Measurements from ENCODE around the gene HSCB.
"Not testable (repeated sequence)": the region's sequence is repeated elsewhere in the genome, so short reads cannot be mapped to it uniquely, and the experiment has no call there.

HSCB gene

GRCh38 chr22:28715611-28716010 lies 26.2 kb upstream of the HSCB start:
- H3K4me3 ChIP-seq (ENCODE audit: low read length), result no peak overlapping the region
- H3K9ac ChIP-seq (ENCODE audit: low read length), result no peak overlapping the region
- DNase-seq (ENCODE audit: low read depth), result peak; percentile 2
- H3K36me3 ChIP-seq (ENCODE audit: control insufficient read depth, insufficient read depth, low read length, severe bottlenecking), result no peaks in the 10 kb centered on the region
- H3K27me3 ChIP-seq (replicated peaks; ENCODE audit: control insufficient read depth, insufficient read depth, low read length), result no peaks in the 10 kb centered on the region
- H3K9me3 ChIP-seq (ENCODE audit: control insufficient read depth, low read length), result no peaks in the 10 kb centered on the region
- H3K4me1 ChIP-seq (ENCODE audit: control insufficient read depth, insufficient read depth, low read length), result peaks cover 23% of the 10 kb centered on the region

- no peak overlapping the region for H3K4me3 ChIP-seq (ENCODE audit: low read length)
- no peaks in the 10 kb centered on the region for H3K9me3 ChIP-seq (ENCODE audit: control insufficient read depth, low read length)
- no peaks in the 10 kb centered on the region for H3K36me3 ChIP-seq (ENCODE audit: control insufficient read depth, insufficient read depth, low read length, severe bottlenecking)
- no peak overlapping the region for H3K9ac ChIP-seq (ENCODE audit: low read length)
- peaks cover 12% of the 10 kb centered on the region for H3K4me1 ChIP-seq (ENCODE audit: control insufficient read depth, insufficient read depth, low read length)
- peak; percentile 34 for DNase-seq (ENCODE audit: low read depth)
- no peaks in the 10 kb centered on the region for H3K27me3 ChIP-seq (replicated peaks; ENCODE audit: control insufficient read depth, insufficient read depth, low read length)
These were observed 25.2 kb upstream of the HSCB start for GRCh38 chr22:28716686-28717085.

- DNase-seq (ENCODE audit: low read depth), result no peak
- Histone ChIP-seq H3K27me3 (replicated peaks; ENCODE audit: control insufficient read depth, insufficient read depth, low read length) (no peaks in the 10 kb centered on the region), H3K36me3 (ENCODE audit: control insufficient read depth, insufficient read depth, low read length, severe bottlenecking) (no peaks in the 10 kb centered on the region), H3K4me1 (ENCODE audit: control insufficient read depth, insufficient read depth, low read length) (peaks cover under 1% of the 10 kb centered on the region), H3K4me3 (ENCODE audit: low read length) (no peak overlapping the region), H3K9ac (ENCODE audit: low read length) (no peak overlapping the region), H3K9me3 (ENCODE audit: control insufficient read depth, low read length) (no peaks in the 10 kb centered on the region)
These were observed 23.8 kb upstream of the HSCB start for GRCh38 chr22:28718044-28718443.

- Histone ChIP-seq H3K27me3 (replicated peaks; ENCODE audit: control insufficient read depth, insufficient read depth, low read length) (no peaks in the 10 kb centered on the region), H3K9ac (ENCODE audit: low read length) (no peak overlapping the region), H3K4me1 (ENCODE audit: control insufficient read depth, insufficient read depth, low read length) (peaks cover 17% of the 10 kb centered on the region), H3K4me3 (ENCODE audit: low read length) (no peak overlapping the region), H3K9me3 (ENCODE audit: control insufficient read depth, low read length) (no peaks in the 10 kb centered on the region), H3K36me3 (ENCODE audit: control insufficient read depth, insufficient read depth, low read length, severe bottlenecking) (no peaks in the 10 kb centered on the region)
- no peak for DNase-seq (ENCODE audit: low read depth)
These were observed 13.8 kb upstream of the HSCB start for GRCh38 chr22:28728002-28728401.

- Histone ChIP-seq H3K4me1 (ENCODE audit: control insufficient read depth, insufficient read depth, low read length) (peaks cover 17% of the 10 kb centered on the region), H3K9me3 (ENCODE audit: control insufficient read depth, low read length) (no peaks in the 10 kb centered on the region), H3K9ac (ENCODE audit: low read length) (no peak overlapping the region), H3K27me3 (replicated peaks; ENCODE audit: control insufficient read depth, insufficient read depth, low read length) (no peaks in the 10 kb centered on the region), H3K4me3 (ENCODE audit: low read length) (no peak overlapping the region), H3K36me3 (ENCODE audit: control insufficient read depth, insufficient read depth, low read length, severe bottlenecking) (no peaks in the 10 kb centered on the region)
- peak; percentile 56 for DNase-seq (ENCODE audit: low read depth)
These were observed 13.1 kb upstream of the HSCB start for GRCh38 chr22:28728621-28729313.

- no peaks in the 10 kb centered on the region for H3K27me3 ChIP-seq (replicated peaks; ENCODE audit: control insufficient read depth, insufficient read depth, low read length)
- DNase-seq (ENCODE audit: low read depth), result no peak
- peaks cover 17% of the 10 kb centered on the region for H3K4me1 ChIP-seq (ENCODE audit: control insufficient read depth, insufficient read depth, low read length)
- H3K36me3 ChIP-seq (ENCODE audit: control insufficient read depth, insufficient read depth, low read length, severe bottlenecking), result no peaks in the 10 kb centered on the region
- H3K9ac ChIP-seq (ENCODE audit: low read length), result no peak overlapping the region
- no peak overlapping the region for H3K4me3 ChIP-seq (ENCODE audit: low read length)
- no peaks in the 10 kb centered on the region for H3K9me3 ChIP-seq (ENCODE audit: control insufficient read depth, low read length)
These were observed 11.7 kb upstream of the HSCB start for GRCh38 chr22:28730179-28730578.

- Histone ChIP-seq H3K27me3 (replicated peaks; ENCODE audit: control insufficient read depth, insufficient read depth, low read length) (no peaks in the 10 kb centered on the region), H3K9ac (ENCODE audit: low read length) (no peak overlapping the region), H3K36me3 (ENCODE audit: control insufficient read depth, insufficient read depth, low read length, severe bottlenecking) (no peaks in the 10 kb centered on the region), H3K4me3 (ENCODE audit: low read length) (no peak overlapping the region), H3K9me3 (ENCODE audit: control insufficient read depth, low read length) (no peaks in the 10 kb centered on the region), H3K4me1 (ENCODE audit: control insufficient read depth, insufficient read depth, low read length) (peaks cover 3% of the 10 kb centered on the region)
- DNase-seq (ENCODE audit: low read depth), result no peak
These were observed 7.4 kb upstream of the HSCB start for GRCh38 chr22:28734393-28734792.

GRCh38 chr22:28736301-28737155 lies 5.3 kb upstream of the HSCB start:
- Histone ChIP-seq H3K4me1 (ENCODE audit: control insufficient read depth, insufficient read depth, low read length) (peaks cover 3% of the 10 kb centered on the region), H3K9me3 (ENCODE audit: control insufficient read depth, low read length) (no peaks in the 10 kb centered on the region), H3K4me3 (ENCODE audit: low read length) (no peak overlapping the region), H3K9ac (ENCODE audit: low read length) (no peak overlapping the region), H3K36me3 (ENCODE audit: control insufficient read depth, insufficient read depth, low read length, severe bottlenecking) (no peaks in the 10 kb centered on the region), H3K27me3 (replicated peaks; ENCODE audit: control insufficient read depth, insufficient read depth, low read length) (no peaks in the 10 kb centered on the region)
- no peak for DNase-seq (ENCODE audit: low read depth)

GRCh38 chr22:28737701-28738100 lies 4.1 kb upstream of the HSCB start:
- no peak for DNase-seq (ENCODE audit: low read depth)
- Histone ChIP-seq H3K36me3 (ENCODE audit: control insufficient read depth, insufficient read depth, low read length, severe bottlenecking) (no peaks in the 10 kb centered on the region), H3K9ac (ENCODE audit: low read length) (no peak overlapping the region), H3K4me3 (ENCODE audit: low read length) (no peak overlapping the region), H3K4me1 (ENCODE audit: control insufficient read depth, insufficient read depth, low read length) (peaks cover 5% of the 10 kb centered on the region), H3K9me3 (ENCODE audit: control insufficient read depth, low read length) (no peaks in the 10 kb centered on the region), H3K27me3 (replicated peaks; ENCODE audit: control insufficient read depth, insufficient read depth, low read length) (no peaks in the 10 kb centered on the region)

- DNase-seq (ENCODE audit: low read depth); H3K9ac ChIP-seq (ENCODE audit: low read length); H3K27me3 ChIP-seq (replicated peaks; ENCODE audit: control insufficient read depth, insufficient read depth, low read length); H3K36me3 ChIP-seq (ENCODE audit: control insufficient read depth, insufficient read depth, low read length, severe bottlenecking); H3K9me3 ChIP-seq (ENCODE audit: control insufficient read depth, low read length); H3K4me3 ChIP-seq (ENCODE audit: low read length): not testable (repeated sequence)
- peaks cover 12% of the 10 kb centered on the region for H3K4me1 ChIP-seq (ENCODE audit: control insufficient read depth, insufficient read depth, low read length)
These were observed 3.0 kb upstream of the HSCB start for GRCh38 chr22:28738876-28739275.

- H3K4me1 ChIP-seq (ENCODE audit: control insufficient read depth, insufficient read depth, low read length), result peaks cover 12% of the 10 kb centered on the region
- peaks cover 21% of the 10 kb centered on the region for H3K36me3 ChIP-seq (ENCODE audit: control insufficient read depth, insufficient read depth, low read length, severe bottlenecking)
- H3K27me3 ChIP-seq (replicated peaks; ENCODE audit: control insufficient read depth, insufficient read depth, low read length), result no peaks in the 10 kb centered on the region
- no peaks in the 10 kb centered on the region for H3K9me3 ChIP-seq (ENCODE audit: control insufficient read depth, low read length)
- peak overlapping the region; percentile 100 for H3K9ac ChIP-seq (ENCODE audit: low read length)
- H3K4me3 ChIP-seq (ENCODE audit: low read length), result peak overlapping the region; percentile 99
- DNase-seq (ENCODE audit: low read depth), result no peak
These were observed 547 bp upstream of the HSCB start for GRCh38 chr22:28741200-28741784.
